ENCODE measurements around the gene MLXIPL. TPM values are rescaled to one million over a fixed set of nuclear protein-coding genes. Genes with fewer than 3 reads are reported as not detected.
A peak's percentile ranks its signal among the peaks of the same experiment; 100 is the strongest.
"Not testable (repeated sequence)": the region's sequence is repeated elsewhere in the genome, so short reads cannot be mapped to it uniquely, and the experiment has no call there.

The MLXIPL gene
- total RNA-seq, 1 experiment from 2014 or later: not detected

DNA sequence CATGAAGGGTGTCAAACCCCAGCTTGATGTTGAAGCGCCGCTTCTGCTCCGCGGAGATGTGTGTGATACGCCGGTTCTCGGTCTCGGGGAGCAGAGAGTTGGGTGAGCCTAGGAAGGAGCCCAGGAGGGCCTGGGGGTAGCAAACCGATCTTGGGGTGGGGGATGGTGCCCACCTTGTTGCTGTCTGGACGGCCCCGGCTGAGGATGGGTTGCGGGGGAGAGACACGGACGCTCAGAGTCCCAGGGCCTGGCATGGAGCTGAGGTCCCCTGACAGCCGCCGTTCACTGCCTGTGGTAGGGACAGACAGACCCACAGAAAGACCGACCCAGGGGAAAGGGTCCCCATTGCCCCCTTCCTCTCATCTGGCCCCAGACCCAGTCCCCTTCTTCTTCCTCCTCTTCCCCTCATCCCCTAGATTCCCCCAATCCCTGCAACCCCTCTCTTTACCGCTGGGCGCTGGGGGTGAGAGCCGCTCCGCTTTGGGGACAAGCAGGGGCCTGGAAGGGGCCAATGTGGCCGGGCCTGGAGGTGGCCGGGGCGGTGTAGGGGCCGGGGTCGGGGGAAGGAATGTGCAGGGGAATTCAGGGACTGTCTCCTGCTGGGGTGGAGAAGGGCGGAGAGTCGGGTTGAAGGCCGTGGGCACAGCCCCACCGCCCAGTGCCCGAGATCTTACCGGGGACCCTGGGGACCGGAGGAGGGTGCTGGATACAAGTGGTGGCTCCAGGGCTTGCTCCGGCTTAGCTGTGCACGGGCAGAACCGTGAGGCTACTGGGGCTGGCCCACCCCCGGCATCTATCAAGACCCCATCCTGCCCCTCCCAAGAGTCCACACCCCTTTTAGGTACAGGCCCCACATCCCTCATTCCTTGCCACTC lies 27.9 kb downstream of the MLXIPL start:
- Histone ChIP-seq H3K27me3 (replicated peaks) (peaks cover 9% of the 10 kb centered on the region; the same call in 1 of the 2 replicates), H3K36me3 (no peaks in the 10 kb centered on the region), H3K27ac (no peak overlapping the region), H3K9me3 (replicated peaks) (no peaks in the 10 kb centered on the region), H3K4me1 (replicated peaks) (no peaks in the 10 kb centered on the region), H3K4me3 (no peak overlapping the region)
- DNase-seq (ENCODE audit: low read depth in 1 of 2, low spot score in 2 of 2): no peak

DNA sequence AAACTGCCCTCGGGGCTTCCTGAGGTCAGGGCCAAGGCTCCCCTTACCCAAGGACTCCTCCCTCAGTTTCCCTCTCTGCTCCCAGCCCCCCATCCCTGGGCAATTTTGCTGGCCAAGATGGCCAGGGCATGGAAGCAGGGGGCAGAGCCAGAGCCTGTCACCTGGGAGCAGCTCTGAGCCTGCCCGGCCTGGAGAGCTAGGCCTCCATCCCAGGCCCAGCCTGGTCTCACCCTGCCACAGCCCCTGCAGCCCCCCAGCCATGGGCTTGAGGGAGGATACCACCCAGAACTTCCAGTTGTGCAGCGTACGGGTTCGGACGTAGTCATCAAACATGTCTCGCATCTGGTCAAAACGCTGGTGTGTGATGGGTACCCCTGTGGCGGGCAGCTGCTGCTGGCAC lies 29.0 kb downstream of the MLXIPL start:
- H3K4me1 ChIP-seq (replicated peaks): no peaks in the 10 kb centered on the region
- H3K27ac ChIP-seq: no peak overlapping the region
- no peak for DNase-seq (ENCODE audit: low read depth in 1 of 2, low spot score in 2 of 2)
- peaks cover 9% of the 10 kb centered on the region; the same call in 1 of the 2 replicates for H3K27me3 ChIP-seq (replicated peaks)
- no peak overlapping the region for H3K4me3 ChIP-seq
- no peaks in the 10 kb centered on the region for H3K36me3 ChIP-seq
- no peaks in the 10 kb centered on the region for H3K9me3 ChIP-seq (replicated peaks)

DNA sequence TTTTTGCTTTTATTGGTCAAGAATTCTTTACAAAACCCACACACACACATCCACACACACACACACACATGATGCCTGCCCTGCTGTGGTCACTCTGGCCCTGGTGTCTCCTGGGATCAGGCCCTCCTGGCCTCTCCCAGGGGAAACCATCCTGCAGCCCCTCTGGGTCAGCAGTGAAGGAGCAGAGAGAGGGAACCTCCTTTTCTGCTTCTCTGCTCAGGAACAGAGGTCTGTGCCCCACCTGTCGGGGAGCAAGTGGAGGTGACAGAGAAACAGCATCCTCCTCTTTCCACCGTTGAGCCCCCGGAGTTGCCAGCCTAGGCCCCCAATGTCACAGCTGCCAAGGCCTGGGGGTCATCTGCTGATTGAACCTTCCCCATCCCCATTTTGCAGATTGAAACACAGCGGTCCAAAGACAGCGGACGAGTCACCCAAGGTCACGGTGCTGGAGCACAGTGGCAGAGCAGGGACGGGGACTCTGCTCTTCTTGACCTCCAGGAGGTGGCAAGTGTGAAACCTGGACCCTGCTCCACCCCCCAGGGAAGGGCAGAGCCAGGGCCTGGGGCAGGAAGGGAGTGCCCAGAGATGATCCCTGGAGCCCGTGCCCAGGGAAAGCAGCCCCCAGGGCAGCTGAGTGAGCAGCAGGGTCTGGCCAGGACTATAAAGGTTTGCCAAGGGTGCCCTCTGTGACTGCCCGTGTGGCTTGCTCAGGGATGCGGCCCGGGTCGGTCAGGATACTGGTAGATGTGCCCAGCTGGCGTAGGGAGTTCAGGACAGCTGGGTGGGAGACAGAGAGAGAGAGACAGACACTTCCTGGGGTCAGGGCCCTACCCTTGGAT lies 30.9 kb downstream of the MLXIPL start:
- H3K36me3 ChIP-seq: no peaks in the 10 kb centered on the region
- H3K9me3 ChIP-seq (replicated peaks): no peaks in the 10 kb centered on the region
- H3K27ac ChIP-seq: no peak overlapping the region
- DNase-seq (ENCODE audit: low read depth in 1 of 2, low spot score in 2 of 2): no peak
- H3K4me3 ChIP-seq: no peak overlapping the region
- H3K27me3 ChIP-seq (replicated peaks): peaks cover 8% of the 10 kb centered on the region; the same call in 1 of the 2 replicates
- no peaks in the 10 kb centered on the region for H3K4me1 ChIP-seq (replicated peaks)

DNA sequence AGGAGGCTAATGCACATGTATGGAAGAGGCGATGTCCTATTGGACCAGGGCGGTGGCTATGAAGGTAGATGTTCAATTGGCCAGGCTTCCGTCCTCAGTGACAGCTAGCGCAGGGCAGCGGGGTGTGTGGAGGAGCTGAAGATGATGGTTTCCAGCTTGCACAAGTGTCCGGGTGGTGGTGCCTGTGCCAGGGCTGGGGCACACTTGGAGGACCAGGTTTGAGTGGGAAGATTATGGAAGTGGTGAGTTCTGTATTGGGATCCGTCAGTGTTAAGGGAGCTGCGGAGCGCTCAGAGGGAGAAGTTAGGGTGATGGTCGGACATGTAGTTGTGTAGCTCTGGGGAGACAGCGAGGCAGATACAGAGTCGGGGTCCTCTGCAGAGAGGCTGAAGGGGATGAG lies 37.4 kb downstream of the MLXIPL start:
- Histone ChIP-seq H3K36me3 (no peaks in the 10 kb centered on the region), H3K27ac (no peak overlapping the region), H3K4me1 (replicated peaks) (peaks cover 5% of the 10 kb centered on the region), H3K9me3 (replicated peaks) (no peaks in the 10 kb centered on the region), H3K27me3 (replicated peaks) (no peaks in the 10 kb centered on the region), H3K4me3 (no peak overlapping the region)
- no peak for DNase-seq (ENCODE audit: low read depth in 1 of 2, low spot score in 2 of 2)

DNA sequence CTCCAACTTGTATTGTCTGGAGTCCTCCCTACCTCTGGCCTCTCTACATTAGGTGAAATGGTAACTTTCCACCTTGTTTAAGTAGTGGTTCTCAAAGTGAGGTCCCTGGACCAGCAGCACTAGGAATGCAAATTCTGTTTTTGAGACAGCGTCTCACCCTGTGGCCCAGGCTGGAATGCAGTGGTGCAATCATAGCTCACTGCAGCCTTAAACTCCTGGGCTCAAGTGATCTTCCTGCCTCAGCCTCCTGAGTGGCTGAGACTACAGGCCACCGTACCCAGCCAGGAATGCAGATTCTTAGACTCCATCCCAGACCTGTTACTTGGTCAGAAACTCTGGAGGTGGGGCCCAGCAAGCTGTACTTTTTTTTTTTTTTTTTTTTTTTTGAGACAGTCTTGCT lies 39.1 kb downstream of the MLXIPL start:
- DNase-seq (ENCODE audit: low read depth in 1 of 2, low spot score in 2 of 2): no peak
- H3K4me3 ChIP-seq: no peak overlapping the region
- peaks cover 7% of the 10 kb centered on the region for H3K4me1 ChIP-seq (replicated peaks)
- no peaks in the 10 kb centered on the region for H3K36me3 ChIP-seq
- H3K9me3 ChIP-seq (replicated peaks): no peaks in the 10 kb centered on the region
- no peaks in the 10 kb centered on the region for H3K27me3 ChIP-seq (replicated peaks)
- H3K27ac ChIP-seq: no peak overlapping the region

DNA sequence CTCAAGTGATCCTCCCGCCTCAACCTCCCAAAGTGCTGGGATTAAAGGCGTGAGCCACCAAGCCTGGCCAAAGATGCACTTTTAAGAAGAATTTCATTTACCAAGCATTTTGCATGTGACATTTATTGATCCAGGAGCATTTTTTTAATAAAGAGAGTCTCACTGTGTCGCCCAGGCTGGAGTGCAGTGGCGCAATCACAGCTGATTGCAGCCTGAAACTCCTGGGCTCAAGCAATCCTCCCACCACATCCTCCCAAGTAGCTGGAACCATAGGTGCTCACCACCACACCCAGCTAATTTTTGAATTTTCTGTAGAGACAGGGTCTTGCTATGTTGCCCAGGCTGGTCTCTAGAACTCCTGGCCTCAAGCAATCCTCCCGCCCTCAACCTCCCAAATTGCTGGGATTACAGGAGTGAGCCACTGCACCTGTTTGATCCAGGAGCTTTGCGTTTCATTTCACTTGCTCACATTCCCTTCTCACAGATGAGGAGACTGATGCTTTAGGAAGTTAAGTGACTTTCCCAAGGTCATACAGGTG lies 41.6 kb downstream of the MLXIPL start:
- Histone ChIP-seq H3K4me1 (replicated peaks) (peaks cover 12% of the 10 kb centered on the region), H3K27me3 (replicated peaks) (no peaks in the 10 kb centered on the region), H3K4me3 (no peak overlapping the region), H3K9me3 (replicated peaks) (no peaks in the 10 kb centered on the region), H3K36me3 (peaks cover 4% of the 10 kb centered on the region; the same call in 1 of the 2 replicates), H3K27ac (no peak overlapping the region)
- DNase-seq (ENCODE audit: low read depth in 1 of 2, low spot score in 2 of 2): no peak

DNA sequence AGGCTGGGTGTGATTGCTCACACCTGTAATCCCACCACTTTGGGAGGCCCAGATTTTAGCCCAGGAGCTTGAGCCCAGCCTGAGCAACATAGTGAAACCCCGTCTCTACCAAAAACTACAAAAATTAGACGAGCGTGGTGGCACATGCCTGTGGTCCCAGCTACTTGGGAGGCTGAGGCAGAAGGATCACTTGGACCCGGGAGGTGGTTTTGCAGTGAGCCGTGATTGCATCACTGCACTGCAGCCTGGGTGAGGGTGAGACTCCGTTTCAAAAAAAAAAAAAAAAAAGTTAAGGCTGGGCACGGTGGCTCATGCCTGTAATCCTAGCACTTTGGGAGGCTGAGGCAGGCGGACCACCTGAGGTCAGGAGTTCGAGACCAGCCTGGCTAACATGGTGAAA lies 43.3 kb downstream of the MLXIPL start:
- not testable (repeated sequence) for H3K27ac ChIP-seq; DNase-seq (ENCODE audit: low read depth in 1 of 2, low spot score in 2 of 2); H3K9me3 ChIP-seq (replicated peaks); H3K4me3 ChIP-seq; H3K27me3 ChIP-seq (replicated peaks)
- H3K36me3 ChIP-seq: peaks cover 19% of the 10 kb centered on the region
- H3K4me1 ChIP-seq (replicated peaks): peaks cover 29% of the 10 kb centered on the region

DNA sequence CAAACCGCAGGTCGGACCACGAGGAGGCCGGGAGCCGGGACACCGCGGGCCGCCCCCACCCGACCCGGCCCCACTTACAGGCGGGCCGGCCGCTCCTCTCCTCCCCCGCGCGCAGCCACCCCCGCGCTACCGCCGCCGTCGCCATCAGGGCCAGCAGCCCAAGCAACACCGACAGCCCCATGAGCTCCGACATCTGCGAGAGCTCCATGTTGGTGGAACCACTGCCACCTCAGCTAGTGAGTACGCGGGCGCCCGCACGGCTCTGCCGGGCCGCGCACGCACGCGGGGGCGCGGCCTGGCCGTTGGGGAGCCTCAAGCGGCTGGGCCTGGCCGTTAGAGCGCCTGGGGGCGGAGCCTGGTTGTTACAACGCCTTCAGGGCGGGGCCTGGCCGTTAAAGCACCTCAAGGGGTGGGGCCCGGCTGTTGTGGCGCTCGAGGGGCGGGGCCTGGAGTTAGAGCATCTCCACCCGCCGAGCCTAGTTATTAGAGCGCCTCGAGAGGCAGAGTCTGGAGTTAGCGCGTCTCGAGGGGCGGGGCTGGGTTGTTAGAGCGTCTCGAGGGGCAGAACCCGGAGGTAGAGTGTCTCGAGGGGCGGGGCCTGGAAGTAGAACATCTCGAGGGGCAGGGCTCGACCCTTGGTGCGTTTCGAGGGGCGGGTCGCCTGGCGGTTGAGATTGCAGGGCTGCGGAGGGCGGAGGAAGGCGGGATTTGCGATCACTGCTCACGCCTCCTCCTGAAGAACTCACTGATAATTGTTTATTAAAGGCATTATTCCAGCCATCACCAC lies 45.8 kb downstream of the MLXIPL start, which contains the start of gene TBL2:
Gene TBL2 (minus strand): TSS at position 238 of the 787 bp plus-strand sequence. CDS start 30 bp downstream, at position 208.
- H3K9me3 ChIP-seq (replicated peaks): no peaks in the 10 kb centered on the region
- no peaks in the 10 kb centered on the region for H3K27me3 ChIP-seq (replicated peaks)
- H3K36me3 ChIP-seq: peaks cover 43% of the 10 kb centered on the region
- H3K27ac ChIP-seq: peak within 1 kb of the TSS; percentile 51
- H3K4me3 ChIP-seq: peak within 1 kb of the TSS; percentile 76
- peaks cover 29% of the 10 kb centered on the region for H3K4me1 ChIP-seq (replicated peaks)
- peak; percentile 96 to 99 for DNase-seq (ENCODE audit: low read depth in 1 of 2, low spot score in 2 of 2)

DNA sequence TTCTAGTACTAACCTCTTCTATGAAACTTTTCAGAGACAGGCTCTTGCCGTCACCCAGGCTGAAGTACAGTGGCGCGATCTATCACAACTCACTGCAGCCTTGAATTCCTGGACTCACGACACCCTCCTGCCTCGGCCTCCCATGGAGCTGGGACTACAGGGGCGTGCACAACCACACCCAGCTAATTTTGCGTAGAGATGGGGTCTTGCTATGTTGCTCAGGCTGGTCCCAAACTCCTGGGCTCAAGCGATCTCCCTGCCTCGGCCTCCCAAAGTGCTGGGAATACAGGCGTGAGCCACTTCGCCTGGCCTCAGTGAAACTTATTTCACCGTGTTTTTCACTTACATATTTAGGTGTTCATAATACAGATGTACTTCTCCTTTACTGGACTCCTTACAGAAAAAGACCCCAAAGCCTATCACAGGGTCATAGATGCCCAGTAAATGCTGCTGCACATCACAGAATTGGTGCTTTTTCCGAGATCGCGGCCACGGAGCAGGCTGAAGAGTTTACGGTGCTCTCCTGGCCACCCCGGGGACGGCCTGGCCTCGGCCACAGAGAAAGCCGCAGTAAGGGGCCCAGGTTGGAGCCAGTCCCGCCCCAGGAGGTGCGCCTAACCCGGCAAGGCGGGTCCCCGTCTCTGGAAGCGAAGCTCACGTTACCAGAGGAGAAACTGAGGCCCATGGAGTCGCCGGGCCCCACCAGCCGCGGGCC lies 46.5 kb downstream of the MLXIPL start:
- H3K9me3 ChIP-seq (replicated peaks): no peaks in the 10 kb centered on the region
- H3K27ac ChIP-seq: peak overlapping the region; percentile 51
- no peak for DNase-seq (ENCODE audit: low read depth in 1 of 2, low spot score in 2 of 2)
- peak overlapping the region; percentile 76 for H3K4me3 ChIP-seq
- peaks cover 29% of the 10 kb centered on the region for H3K4me1 ChIP-seq (replicated peaks)
- peaks cover 51% of the 10 kb centered on the region for H3K36me3 ChIP-seq
- H3K27me3 ChIP-seq (replicated peaks): no peaks in the 10 kb centered on the region

DNA sequence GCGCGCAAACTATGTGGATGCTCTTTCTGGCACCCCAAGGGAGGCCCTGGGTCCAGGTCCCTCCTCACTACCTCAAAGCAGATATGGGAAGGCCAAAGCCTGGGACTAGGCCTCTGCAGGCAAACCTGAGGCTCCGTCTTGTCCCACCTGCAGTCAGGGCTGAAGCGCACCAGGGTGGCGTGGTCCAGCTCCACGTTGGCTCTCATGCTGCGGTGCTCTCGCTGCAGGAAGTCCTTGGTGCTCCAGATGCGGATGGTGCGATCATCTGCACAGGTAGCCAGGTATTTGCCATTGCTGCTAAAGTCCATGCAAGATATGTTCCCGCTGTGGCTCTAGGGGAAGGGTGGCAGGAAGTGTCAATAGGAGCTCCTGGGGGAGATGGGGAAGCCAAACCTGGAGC lies 50.5 kb downstream of the MLXIPL start:
- Histone ChIP-seq H3K27me3 (replicated peaks) (no peaks in the 10 kb centered on the region), H3K36me3 (peaks cover 91% of the 10 kb centered on the region), H3K4me3 (no peak overlapping the region), H3K27ac (no peak overlapping the region), H3K4me1 (replicated peaks) (peaks cover 17% of the 10 kb centered on the region), H3K9me3 (replicated peaks) (no peaks in the 10 kb centered on the region)
- no peak for DNase-seq (ENCODE audit: low read depth in 1 of 2, low spot score in 2 of 2)

DNA sequence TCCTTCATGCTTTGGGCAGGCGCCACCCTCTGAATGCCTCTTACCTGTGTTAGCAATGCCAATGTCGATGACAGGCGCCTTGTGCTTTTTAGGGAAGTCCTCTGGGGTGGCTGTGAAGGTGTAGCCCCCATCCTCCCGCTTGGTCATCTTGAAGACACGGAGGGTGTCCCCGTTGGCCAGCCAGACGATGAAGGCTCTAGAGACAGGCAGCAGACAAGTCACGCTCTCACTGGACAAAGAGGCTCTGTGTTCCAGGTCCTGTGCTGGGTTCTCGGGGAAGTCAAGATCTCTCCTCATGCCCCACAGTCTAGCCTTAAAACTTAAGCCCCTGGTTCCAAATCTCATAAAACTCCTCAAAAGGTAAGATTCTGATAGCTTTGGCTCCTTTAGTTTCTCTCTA lies 51.0 kb downstream of the MLXIPL start:
- H3K27ac ChIP-seq: no peak overlapping the region
- H3K36me3 ChIP-seq: peaks cover 93% of the 10 kb centered on the region
- DNase-seq (ENCODE audit: low read depth in 1 of 2, low spot score in 2 of 2): no peak
- no peaks in the 10 kb centered on the region for H3K9me3 ChIP-seq (replicated peaks)
- no peak overlapping the region for H3K4me3 ChIP-seq
- H3K27me3 ChIP-seq (replicated peaks): no peaks in the 10 kb centered on the region
- peaks cover 17% of the 10 kb centered on the region for H3K4me1 ChIP-seq (replicated peaks)

DNA sequence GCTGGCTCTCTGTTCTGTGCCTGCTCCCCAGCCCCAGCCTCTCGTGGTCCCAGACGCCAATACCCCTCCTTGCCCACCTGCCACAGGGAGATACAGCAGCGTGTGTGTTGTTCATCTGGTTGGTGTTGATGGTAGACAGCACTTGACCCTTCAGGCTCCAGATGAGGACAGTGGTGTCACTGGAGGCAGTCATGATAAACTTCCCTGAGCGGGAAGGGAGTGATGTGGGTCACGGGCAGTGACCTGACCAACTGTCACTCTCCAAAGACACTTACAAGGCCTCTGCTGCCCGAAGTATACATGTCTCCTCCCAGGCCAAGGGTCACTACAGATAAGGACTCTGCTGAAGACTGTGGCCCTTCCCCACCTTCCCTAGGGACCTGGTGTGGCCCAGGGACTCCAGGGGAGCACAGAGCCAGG lies 51.5 kb downstream of the MLXIPL start:
- Histone ChIP-seq H3K4me1 (replicated peaks) (peaks cover 20% of the 10 kb centered on the region), H3K27ac (no peak overlapping the region), H3K4me3 (no peak overlapping the region), H3K27me3 (replicated peaks) (no peaks in the 10 kb centered on the region), H3K36me3 (peaks cover 89% of the 10 kb centered on the region), H3K9me3 (replicated peaks) (no peaks in the 10 kb centered on the region)
- DNase-seq (ENCODE audit: low read depth in 1 of 2, low spot score in 2 of 2): no peak

All from SJSA1 (cell line).